ENCODE measurements around the gene CPT1A. TPM values are rescaled to one million over a fixed set of nuclear protein-coding genes. Genes with fewer than 3 reads are reported as not detected.

Gene CPT1A
- total RNA-seq, 3 donors from 2014 or later: 22.2 to 62.6 (median 30.4) TPM

DNA sequence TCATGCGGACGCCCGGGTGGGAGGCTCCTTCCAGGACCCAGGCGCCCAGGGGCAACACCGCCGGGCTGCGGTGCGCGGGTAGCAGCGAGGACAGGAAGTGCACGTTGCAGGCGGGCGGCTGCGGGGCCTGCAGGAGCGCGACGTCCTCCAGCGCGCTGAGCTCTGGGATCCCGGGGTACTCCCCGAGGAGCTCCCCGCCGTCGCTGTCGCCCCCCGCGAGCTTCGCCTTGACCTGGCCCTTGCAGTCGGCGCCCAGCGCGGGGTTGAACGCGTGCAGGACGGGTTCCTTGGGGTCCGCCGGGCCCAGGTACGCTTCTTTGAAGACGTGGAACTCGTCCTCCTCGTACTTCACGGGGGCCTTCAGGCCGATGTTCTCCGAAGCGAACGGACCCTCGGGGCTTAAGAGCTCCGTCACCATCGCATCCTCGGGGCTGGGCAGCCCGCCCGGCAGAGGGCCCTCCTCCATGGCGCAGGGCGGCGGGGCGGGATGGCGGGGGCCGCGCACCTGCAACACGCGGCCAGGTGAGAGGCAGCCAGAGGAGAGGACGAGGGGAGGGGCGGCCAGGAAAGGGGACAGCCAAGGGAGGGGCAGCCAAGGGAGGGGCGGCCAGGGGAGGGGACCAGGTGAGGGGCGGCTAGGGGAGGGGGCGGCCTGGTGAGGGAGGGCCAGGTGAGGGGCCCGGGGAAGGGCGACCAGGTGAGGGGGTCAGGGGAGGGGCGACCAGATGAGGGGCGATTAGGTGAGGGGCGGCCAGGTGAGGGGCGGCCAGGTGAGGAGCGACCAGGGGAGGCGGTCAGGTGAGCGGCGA lies 91.3 kb downstream of the CPT1A start:
- Histone ChIP-seq H3K27ac (peak overlapping the region; percentile 74 to 83), H3K4me3 (peak overlapping the region in 2 of 3 donors; percentile 65 to 68), H3K4me1 (no peaks in the 10 kb centered on the region), H3K36me3 (no peaks in the 10 kb centered on the region), H3K27me3 (no peaks in the 10 kb centered on the region), H3K9me3 (no peaks in the 10 kb centered on the region)
- DNase-seq (ENCODE audit: low spot score in 2 of 2): no peak
- TF ChIP-seq POLR2A (IDR thresholded peaks at IDR 0.05): no peak
- TF ChIP-seq, protein P1, sequence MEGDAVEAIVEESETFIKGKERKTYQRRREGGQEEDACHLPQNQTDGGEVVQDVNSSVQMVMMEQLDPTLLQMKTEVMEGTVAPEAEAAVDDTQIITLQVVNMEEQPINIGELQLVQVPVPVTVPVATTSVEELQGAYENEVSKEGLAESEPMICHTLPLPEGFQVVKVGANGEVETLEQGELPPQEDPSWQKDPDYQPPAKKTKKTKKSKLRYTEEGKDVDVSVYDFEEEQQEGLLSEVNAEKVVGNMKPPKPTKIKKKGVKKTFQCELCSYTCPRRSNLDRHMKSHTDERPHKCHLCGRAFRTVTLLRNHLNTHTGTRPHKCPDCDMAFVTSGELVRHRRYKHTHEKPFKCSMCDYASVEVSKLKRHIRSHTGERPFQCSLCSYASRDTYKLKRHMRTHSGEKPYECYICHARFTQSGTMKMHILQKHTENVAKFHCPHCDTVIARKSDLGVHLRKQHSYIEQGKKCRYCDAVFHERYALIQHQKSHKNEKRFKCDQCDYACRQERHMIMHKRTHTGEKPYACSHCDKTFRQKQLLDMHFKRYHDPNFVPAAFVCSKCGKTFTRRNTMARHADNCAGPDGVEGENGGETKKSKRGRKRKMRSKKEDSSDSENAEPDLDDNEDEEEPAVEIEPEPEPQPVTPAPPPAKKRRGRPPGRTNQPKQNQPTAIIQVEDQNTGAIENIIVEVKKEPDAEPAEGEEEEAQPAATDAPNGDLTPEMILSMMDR (IDR thresholded peaks at IDR 0.05): no peak
- no peak for TF ChIP-seq POLR2AphosphoS5 (IDR thresholded peaks at IDR 0.05)
- intact Hi-C loops (cut with DNase I; ENCODE audit: low total_unique reads): no loop called here

DNA sequence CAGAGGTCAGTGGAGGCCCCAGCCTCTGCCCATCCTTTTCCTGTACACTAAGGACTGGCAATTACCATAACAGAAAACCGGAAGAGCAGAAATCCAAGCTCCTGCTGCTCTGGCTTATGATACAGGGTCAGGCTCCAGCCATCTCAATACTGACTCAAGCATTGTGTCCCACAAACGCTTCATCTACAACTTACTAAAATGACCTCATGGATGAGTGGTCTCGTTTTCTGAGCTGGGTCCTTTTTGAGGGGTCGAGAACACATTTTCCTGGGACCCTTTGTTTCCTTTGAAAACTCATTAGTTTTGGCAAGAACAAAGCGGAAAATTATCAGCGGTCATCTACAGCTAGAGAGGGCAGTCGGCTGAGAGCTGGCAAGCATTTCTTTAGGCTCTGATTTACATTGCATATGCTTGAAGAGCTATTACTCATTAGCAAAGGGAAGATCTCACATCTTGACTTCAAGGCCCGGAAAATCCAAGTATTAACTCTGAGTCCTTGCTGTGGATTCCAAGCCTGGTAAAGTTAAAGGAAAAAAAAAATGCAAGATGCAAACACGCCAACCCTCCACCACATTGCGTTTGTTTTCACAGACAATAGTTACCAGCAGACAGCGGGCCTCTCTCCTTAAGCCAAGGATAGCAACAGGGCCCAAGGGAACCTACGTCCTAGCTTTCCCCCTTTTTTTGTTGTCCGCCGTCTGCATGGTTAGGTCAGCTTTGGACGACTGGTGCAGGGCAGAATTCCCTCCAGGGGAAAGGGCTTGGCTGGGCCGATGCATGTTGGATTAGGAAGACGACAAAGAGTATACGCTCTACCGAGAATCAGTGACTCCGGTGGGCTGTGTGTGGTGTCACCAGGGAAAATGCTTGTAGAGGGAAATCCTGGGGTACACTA lies 92.2 kb downstream of the CPT1A start:
- no peaks in the 10 kb centered on the region for H3K27me3 ChIP-seq
- TF ChIP-seq POLR2AphosphoS5 (IDR thresholded peaks at IDR 0.05) (no peak), POLR2A (IDR thresholded peaks at IDR 0.05) (no peak)
- TF ChIP-seq, protein P1 (IDR thresholded peaks at IDR 0.05): no peak
- H3K4me1 ChIP-seq: no peaks in the 10 kb centered on the region
- no peak for DNase-seq (ENCODE audit: low spot score in 2 of 2)
- intact Hi-C loops (cut with DNase I; ENCODE audit: low total_unique reads): no loop called here
- H3K27ac ChIP-seq: peak overlapping the region in 1 of 2 donors; percentile 83
- H3K4me3 ChIP-seq: peak overlapping the region in 1 of 3 donors; percentile 65
- no peaks in the 10 kb centered on the region for H3K9me3 ChIP-seq
- no peaks in the 10 kb centered on the region for H3K36me3 ChIP-seq

DNA sequence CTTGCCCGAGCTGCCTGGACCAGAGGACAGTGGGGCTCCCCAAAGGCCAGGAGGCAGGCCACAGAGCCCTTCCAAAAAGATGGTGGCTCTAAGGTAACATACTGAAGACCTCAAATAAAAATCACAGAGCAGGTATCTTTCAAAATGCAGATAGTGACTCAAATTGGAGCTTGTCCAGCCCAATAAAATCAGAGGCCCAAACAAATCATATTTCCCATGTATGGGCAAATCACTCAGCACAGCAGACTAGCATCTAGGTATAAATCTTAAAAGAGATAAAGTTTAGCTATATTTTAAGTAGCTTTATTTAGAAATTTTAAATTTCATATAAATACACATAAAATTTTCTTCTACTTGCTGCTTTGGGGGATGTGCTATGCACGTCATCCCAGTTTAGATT lies 93.7 kb downstream of the CPT1A start:
- no peaks in the 10 kb centered on the region for H3K27me3 ChIP-seq
- DNase-seq (ENCODE audit: low spot score in 2 of 2): no peak
- H3K9me3 ChIP-seq: no peaks in the 10 kb centered on the region
- H3K27ac ChIP-seq: no peak overlapping the region
- TF ChIP-seq, protein P1 (IDR thresholded peaks at IDR 0.05): no peak
- TF ChIP-seq POLR2A (IDR thresholded peaks at IDR 0.05) (no peak), POLR2AphosphoS5 (IDR thresholded peaks at IDR 0.05) (no peak)
- H3K4me3 ChIP-seq: no peak overlapping the region
- H3K4me1 ChIP-seq: no peaks in the 10 kb centered on the region
- intact Hi-C loops (cut with DNase I; ENCODE audit: low total_unique reads): no loop called here
- no peaks in the 10 kb centered on the region for H3K36me3 ChIP-seq

DNA sequence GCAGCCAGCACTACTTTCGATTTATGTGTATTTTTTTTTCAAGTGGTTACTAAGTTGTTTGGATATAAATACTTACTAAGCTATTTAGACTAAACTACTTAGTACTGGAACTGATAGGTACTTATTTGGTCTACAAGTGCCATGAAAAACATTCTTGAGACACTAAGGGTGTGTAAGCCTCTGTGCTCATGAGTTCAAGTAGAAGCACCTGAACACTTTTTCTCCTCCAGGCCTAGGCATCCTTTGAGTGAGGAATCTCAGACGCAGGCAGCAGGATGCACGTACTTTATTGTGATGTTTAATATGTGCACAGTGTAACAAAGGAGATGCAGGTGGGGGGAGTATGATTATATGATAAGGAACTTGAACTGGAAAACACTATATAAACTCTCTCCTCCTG lies 98.2 kb downstream of the CPT1A start:
- H3K36me3 ChIP-seq: no peaks in the 10 kb centered on the region
- intact Hi-C loops (cut with DNase I; ENCODE audit: low total_unique reads): no loop called here
- no peak for TF ChIP-seq POLR2AphosphoS5 (IDR thresholded peaks at IDR 0.05)
- H3K27ac ChIP-seq: no peak overlapping the region
- H3K4me3 ChIP-seq: no peak overlapping the region
- no peaks in the 10 kb centered on the region for H3K27me3 ChIP-seq
- H3K9me3 ChIP-seq: no peaks in the 10 kb centered on the region
- no peaks in the 10 kb centered on the region for H3K4me1 ChIP-seq
- no peak for DNase-seq (ENCODE audit: low spot score in 2 of 2)

DNA sequence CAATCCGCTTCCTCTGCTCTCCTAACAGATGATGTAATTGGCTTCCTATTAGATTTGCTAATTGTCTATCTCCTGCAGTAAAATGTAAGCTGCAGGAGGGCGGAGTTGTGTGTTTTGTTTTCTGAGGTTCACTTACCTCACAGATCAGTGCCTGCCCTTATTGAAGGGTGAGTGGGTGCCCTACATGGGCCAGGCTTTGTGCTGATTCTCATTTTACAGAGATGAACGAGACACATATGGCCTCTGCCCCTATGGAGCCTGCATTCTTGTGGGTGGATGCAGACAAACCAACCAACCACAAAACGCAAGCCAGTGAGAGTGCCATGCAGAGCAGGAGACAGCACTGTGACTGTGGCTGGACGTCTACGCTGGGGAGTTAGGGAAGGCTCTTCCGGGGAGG lies 100.3 kb downstream of the CPT1A start:
- H3K27ac ChIP-seq: no peak overlapping the region
- no peaks in the 10 kb centered on the region for H3K27me3 ChIP-seq
- H3K4me3 ChIP-seq: no peak overlapping the region
- no peaks in the 10 kb centered on the region for H3K9me3 ChIP-seq
- intact Hi-C loops (cut with DNase I; ENCODE audit: low total_unique reads): no loop called here
- no peak for DNase-seq (ENCODE audit: low spot score in 2 of 2)
- TF ChIP-seq POLR2AphosphoS5 (IDR thresholded peaks at IDR 0.05) (no peak), POLR2A (IDR thresholded peaks at IDR 0.05) (no peak)
- H3K36me3 ChIP-seq: no peaks in the 10 kb centered on the region
- no peaks in the 10 kb centered on the region for H3K4me1 ChIP-seq

DNA sequence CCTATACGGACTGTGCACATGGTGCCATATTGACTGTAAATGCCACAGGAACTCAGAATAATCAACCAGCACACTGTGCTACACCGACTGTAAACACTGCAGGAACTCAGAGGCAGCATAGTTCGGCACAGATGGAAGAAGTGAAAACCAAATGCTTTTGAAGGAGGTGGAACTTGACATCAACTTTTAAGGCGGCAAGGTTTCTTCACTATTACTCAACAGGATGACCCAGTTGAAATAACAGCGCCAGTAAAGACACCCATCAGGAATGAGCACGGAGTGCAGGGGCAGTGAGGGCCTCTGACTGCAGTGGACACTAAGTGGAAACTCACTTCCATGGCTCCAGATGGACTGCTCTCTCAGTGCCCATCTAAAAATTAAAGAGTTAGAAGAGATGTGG lies 106.1 kb downstream of the CPT1A start:
- H3K27me3 ChIP-seq: no peaks in the 10 kb centered on the region
- no peak overlapping the region for H3K4me3 ChIP-seq
- DNase-seq (ENCODE audit: low spot score in 2 of 2): no peak
- no peaks in the 10 kb centered on the region for H3K36me3 ChIP-seq
- H3K27ac ChIP-seq: no peak overlapping the region
- no peaks in the 10 kb centered on the region for H3K4me1 ChIP-seq
- intact Hi-C loops (cut with DNase I; ENCODE audit: low total_unique reads): no loop called here
- no peak for TF ChIP-seq POLR2A (IDR thresholded peaks at IDR 0.05)
- no peaks in the 10 kb centered on the region for H3K9me3 ChIP-seq
